IPS-11a (cell line): ENCODE results near the gene COL27A1.

Experiments
- H3K4me3 ChIP-seq: one replicate; pipeline ENCODE4 v1.5.1; 2013; ENCODE audit warnings: low read depth, low read length, control low read depth

The COL27A1 gene

GRCh38 chr9:114348261-114348905, 193.0 kb downstream of the COL27A1 start:
- H3K4me3 ChIP-seq, result no peak overlapping the region

- no peak overlapping the region for H3K4me3 ChIP-seq
These were observed 193.7 kb downstream of the COL27A1 start for GRCh38 chr9:114348906-114349482.

- no peak overlapping the region for H3K4me3 ChIP-seq
These were observed 194.6 kb downstream of the COL27A1 start for GRCh38 chr9:114349713-114350480.

GRCh38 chr9:114350636-114351401, 195.5 kb downstream of the COL27A1 start:
- no peak overlapping the region for H3K4me3 ChIP-seq

GRCh38 chr9:114351932-114352331, 196.6 kb downstream of the COL27A1 start:
- no peak overlapping the region for H3K4me3 ChIP-seq

GRCh38 chr9:114355821-114356220, 200.5 kb downstream of the COL27A1 start:
- H3K4me3 ChIP-seq, result no peak overlapping the region

- no peak overlapping the region for H3K4me3 ChIP-seq
These were observed 201.5 kb downstream of the COL27A1 start for GRCh38 chr9:114356792-114357191.

GRCh38 chr9:114357360-114357759, 202.0 kb downstream of the COL27A1 start:
- H3K4me3 ChIP-seq, result no peak overlapping the region

- no peak overlapping the region for H3K4me3 ChIP-seq
These were observed 202.6 kb downstream of the COL27A1 start for GRCh38 chr9:114357911-114358328.

GRCh38 chr9:114359801-114360200, 204.5 kb downstream of the COL27A1 start:
- no peak overlapping the region for H3K4me3 ChIP-seq

- no peak overlapping the region for H3K4me3 ChIP-seq
These were observed 206.2 kb downstream of the COL27A1 start for GRCh38 chr9:114361542-114361941.
